NCI-H2171 treated with DMSO at 0.1 percent for 48 hours (cell line): ENCODE data around the gene IL17C.

ENCODE experiments used
- DNase-seq: peaks from one replicate; lab custom pipeline; 2025; lab: John Stamatoyannopoulos, UW

Gene IL17C

DNA sequence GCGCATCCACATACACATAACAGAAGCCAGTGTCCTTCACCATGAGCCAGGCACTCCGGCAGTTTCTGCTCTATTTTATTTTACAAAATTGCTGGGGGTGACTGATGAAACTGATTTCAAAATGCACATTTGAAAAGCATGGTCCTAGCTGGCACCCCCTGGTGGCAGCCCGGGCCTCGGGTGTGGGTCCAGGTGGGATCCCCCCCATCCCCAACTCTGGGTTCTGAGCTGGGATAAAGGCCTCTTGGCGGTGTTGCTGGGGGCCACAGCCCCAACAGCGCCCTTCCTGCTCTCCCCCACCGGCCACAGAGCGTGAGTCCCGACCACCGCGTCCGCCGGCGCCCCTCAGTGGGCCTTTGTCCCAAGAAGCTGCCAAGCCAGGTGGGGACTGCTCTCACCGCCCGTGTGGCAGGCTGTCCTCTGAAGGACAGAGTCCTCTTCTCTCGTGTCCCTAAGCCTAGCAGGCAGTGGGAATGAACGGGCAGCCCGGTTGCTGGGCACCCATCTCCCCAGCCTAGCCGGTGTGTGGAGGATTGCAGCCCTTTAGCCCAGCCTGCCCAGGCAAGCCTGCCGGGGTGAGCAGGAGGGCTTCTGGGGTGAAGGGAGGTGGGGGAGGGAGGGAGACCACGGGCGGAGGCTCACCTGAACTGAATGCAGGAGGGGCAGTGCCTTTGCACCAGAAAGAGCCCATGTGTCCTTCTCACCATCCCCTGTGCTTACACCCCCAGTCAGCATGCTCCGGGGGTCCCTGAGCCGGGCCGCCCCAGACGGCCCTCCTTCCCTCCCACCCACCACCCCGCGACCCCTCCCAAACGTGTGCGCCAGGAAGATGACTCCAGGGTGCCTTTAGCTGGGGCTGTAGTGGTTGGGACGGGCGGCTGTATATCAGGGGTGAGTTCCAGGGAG is 47.0 kb downstream of the IL17C start:
- DNase-seq: no peak

DNA sequence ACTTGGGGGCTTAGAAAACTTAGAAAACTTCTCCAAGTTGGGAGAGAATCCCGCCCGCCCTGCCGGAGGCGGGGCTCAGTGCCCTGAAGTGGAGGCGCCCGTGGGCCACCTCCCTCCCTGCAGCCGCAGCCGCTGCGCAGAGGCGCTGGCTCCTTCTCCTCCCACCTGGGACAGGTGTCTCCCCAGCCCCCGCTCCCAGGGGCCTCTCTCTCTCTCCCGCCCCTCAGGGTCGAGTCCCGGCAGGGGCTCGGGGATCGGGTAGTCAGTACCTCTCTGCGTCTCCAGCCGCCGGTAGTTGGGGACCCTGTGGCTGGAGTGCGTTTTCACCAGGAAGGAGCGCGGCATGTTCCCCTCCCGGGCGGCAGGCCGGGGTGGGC is 47.7 kb downstream of the IL17C start:
- DNase-seq: peak; percentile 80

DNA sequence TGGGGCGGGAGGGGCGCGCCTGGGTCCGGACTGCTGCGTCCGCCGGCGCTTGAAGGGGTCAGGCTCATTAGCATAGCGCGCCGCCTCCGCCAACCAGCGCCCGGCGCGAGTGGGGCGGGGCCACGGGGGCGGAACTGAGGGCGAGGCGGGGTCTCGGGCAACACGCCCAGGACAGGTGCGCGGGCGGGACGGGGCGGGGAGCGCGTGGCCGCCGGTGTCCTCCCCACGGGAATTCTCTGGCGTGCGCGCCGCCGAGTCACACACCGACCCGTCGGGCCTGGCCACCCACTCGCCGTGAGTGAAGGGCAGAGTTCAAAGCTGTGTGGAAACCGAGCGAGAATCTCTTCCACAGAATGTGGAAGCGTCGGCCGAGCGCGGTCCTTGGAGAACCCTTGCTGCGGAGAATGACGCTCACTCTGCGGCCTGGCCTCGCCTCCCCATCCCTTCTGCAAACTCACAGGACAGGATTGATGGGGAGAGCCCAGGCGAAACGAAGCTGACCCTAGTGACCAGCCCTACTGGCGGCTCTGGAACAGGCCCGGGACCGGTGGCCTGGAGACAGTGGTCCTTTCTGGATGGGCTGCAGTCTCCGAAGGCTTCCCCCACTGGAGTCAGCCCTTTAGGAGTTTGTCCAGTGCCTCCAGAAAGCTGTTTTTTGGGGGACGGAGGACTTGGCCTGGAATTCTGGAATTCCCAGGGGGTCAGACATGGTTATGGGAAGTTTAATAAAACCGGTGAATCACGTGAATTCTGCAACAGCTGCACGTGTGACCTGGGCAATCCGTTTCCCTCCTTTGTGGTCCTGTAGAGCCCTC is 48.3 kb downstream of the IL17C start, which contains the start of gene SNAI3:
Gene SNAI3 (minus strand): TSS at position 69 of the 815 bp plus-strand sequence. CDS start 101 bp downstream, outside the sequence.
- peak; percentile 80 for DNase-seq

DNA sequence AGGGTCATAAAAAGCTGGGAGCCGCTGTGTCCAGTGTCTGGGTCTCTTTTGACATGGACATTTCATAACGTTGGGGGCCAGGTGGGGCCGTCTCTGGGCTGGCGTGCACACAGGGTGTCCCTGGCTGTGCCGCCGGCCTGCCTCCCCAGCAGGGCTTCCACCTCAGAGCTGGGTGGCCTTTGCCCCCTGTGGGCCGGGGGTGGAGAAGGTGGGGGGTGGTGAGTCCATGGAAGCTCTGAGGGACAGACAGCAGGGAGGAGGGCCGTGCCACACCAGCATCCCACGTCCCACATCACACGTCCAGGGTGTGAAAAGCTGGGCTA is 48.8 kb downstream of the IL17C start:
- no peak for DNase-seq

DNA sequence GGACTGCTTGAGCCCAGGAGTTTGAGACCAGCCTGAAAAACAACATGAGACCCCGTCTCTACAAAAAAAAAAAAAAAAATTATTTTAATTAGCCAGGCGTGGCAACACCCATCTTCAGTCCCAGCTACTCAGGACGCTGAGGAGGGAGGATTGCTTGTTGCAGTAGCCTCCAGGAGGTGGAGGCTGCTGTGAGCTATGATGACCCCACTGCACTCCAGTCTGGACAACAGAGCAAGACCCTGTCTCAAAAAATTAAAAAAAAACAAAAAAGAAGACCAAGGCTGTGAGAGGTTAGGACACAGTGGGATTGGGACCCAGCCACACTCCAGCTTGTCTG is 49.3 kb downstream of the IL17C start:
- no peak for DNase-seq

DNA sequence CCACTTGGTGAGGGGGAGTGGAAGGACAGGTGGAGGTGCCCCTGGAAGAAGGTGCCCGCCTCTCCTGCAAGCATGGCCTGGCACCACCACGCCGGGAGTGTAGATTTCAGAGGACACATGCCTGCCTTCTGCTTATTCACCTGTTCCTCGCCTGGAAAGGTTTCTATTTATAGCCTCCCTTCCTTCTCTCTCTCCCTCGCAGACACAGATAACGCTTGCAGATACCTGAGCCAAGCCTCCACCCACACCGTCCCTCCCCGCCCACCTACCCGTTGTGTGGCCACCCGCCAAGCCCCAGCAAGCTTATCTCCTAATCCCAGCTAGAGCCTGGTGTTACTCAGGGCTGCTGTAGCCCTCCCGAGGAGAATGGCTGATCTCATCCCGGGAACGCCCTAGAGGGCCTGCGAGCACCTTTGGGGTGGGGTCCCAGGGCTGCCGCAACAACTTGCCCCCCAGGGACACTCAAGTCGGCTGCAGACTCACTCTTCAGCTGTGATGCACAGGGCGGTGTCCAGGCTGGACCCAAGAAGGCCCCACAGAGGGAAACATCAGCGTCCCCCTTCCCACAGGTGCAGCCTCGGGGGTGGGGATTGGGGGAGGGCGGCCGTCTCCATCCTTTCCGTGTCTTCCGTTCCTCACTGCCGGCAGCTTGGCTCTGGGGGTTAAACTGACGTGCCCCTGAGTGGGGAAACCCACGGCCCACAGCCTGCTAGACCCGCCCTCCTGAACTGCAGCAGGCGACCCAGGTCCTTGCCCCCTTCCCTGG is 49.8 kb downstream of the IL17C start:
- peak; percentile 97 for DNase-seq
